SJSA1 (cell line): ENCODE measurements around the gene POLRMT. TPM values are rescaled to one million over a fixed set of nuclear protein-coding genes. Genes with fewer than 3 reads are reported as not detected.

Experiments
- DNase-seq, 2 experiments: peaks; one replicate each; pipeline ENCODE4 v3.0.0-alpha.2; 2015 to 2020; ENCODE audit warnings: low spot score in 2 of 2, low read depth in 1 of 2
- H3K27ac ChIP-seq: fragments of 250-450 bp; sonication (Bioruptor Pico); 2 replicates; pipeline ENCODE4 v1.5.1; 2020; ENCODE audit warnings: mild to moderate bottlenecking, moderate library complexity
- H3K27me3 ChIP-seq: fragments of 250-450 bp; sonication (Bioruptor Pico); replicated peaks from 2 replicates; pipeline ENCODE4 v1.5.1; 2020; ENCODE audit warnings: mild to moderate bottlenecking, moderate library complexity
- H3K36me3 ChIP-seq: fragments of 250-450 bp; sonication (Bioruptor Pico); 2 replicates; pipeline ENCODE4 v1.5.1; 2020; ENCODE audit warnings: mild to moderate bottlenecking
- H3K4me1 ChIP-seq: fragments of 250-450 bp; sonication (Bioruptor Pico); replicated peaks from 2 replicates; pipeline ENCODE4 v1.6.1; 2021; ENCODE audit warnings: mild to moderate bottlenecking
- H3K4me3 ChIP-seq: fragments of 250-450 bp; sonication (Bioruptor Pico); 2 replicates; pipeline ENCODE4 v1.5.1; 2020; ENCODE audit warnings: mild to moderate bottlenecking
- H3K9me3 ChIP-seq: fragments of 250-450 bp; sonication (Bioruptor Pico); replicated peaks from 2 replicates; pipeline ENCODE4 v1.5.1; 2020; ENCODE audit warnings: mild to moderate bottlenecking
- total RNA-seq: library from RNA; depleted of rRNA; stranded (reverse); fragments of >200 nt; shearing (Covaris generic); gene quantifications from 2 replicates; pipeline ENCODE4 v1.2.3, GENCODE V29; 2014

POLRMT gene
- total RNA-seq, 1 experiment from 2014 or later: 44.2 TPM

- Histone ChIP-seq H3K27ac (no peak overlapping the region), H3K36me3 (peaks cover 61% of the 10 kb centered on the region), H3K4me3 (no peak overlapping the region), H3K4me1 (peaks cover 9% of the 10 kb centered on the region), H3K27me3 (no peaks in the 10 kb centered on the region), H3K9me3 (no peaks in the 10 kb centered on the region)
- no peak for DNase-seq
These were observed 51.8 kb downstream of the POLRMT start for GRCh38 chr19:581399-582111.

- H3K4me3 ChIP-seq: no peak overlapping the region
- H3K9me3 ChIP-seq: no peaks in the 10 kb centered on the region
- H3K27ac ChIP-seq: no peak overlapping the region
- no peaks in the 10 kb centered on the region for H3K27me3 ChIP-seq
- DNase-seq: no peak
- 0 out of 2 replicates have a peak, but pooled peaks cover 8% of the 10 kb centered on the region for H3K4me1 ChIP-seq
- peaks cover 66% of the 10 kb centered on the region for H3K36me3 ChIP-seq
These were observed 53.0 kb downstream of the POLRMT start for GRCh38 chr19:580274-580835.

- Histone ChIP-seq H3K4me1 (0 out of 2 replicates have a peak, but pooled peaks cover 10% of the 10 kb centered on the region), H3K36me3 (peaks cover 68% of the 10 kb centered on the region), H3K4me3 (no peak overlapping the region), H3K27me3 (no peaks in the 10 kb centered on the region), H3K27ac (no peak overlapping the region), H3K9me3 (no peaks in the 10 kb centered on the region)
- no peak for DNase-seq
These were observed 53.5 kb downstream of the POLRMT start for GRCh38 chr19:579842-580155.

GRCh38 chr19:579111-579841, 54.1 kb downstream of the POLRMT start:
- H3K9me3 ChIP-seq: no peaks in the 10 kb centered on the region
- peaks cover 69% of the 10 kb centered on the region for H3K36me3 ChIP-seq
- H3K4me3 ChIP-seq: no peak overlapping the region
- no peak overlapping the region for H3K27ac ChIP-seq
- DNase-seq: no peak
- no peaks in the 10 kb centered on the region for H3K27me3 ChIP-seq
- 0 out of 2 replicates have a peak, but pooled peaks cover 11% of the 10 kb centered on the region for H3K4me1 ChIP-seq

- no peaks in the 10 kb centered on the region for H3K9me3 ChIP-seq
- H3K27ac ChIP-seq: no peak overlapping the region
- H3K27me3 ChIP-seq: no peaks in the 10 kb centered on the region
- H3K4me1 ChIP-seq: peaks cover 17% of the 10 kb centered on the region
- H3K4me3 ChIP-seq: no peak overlapping the region
- no peak for DNase-seq
- peaks cover 56% of the 10 kb centered on the region for H3K36me3 ChIP-seq
These were observed 55.6 kb downstream of the POLRMT start for GRCh38 chr19:577439-578392.

GRCh38 chr19:576768-577438, 56.4 kb downstream of the POLRMT start:
- DNase-seq: no peak

GRCh38 chr19:575527-576506, 57.5 kb downstream of the POLRMT start:
- Histone ChIP-seq H3K4me1 (peaks cover 26% of the 10 kb centered on the region), H3K27me3 (no peaks in the 10 kb centered on the region), H3K4me3 (no peak overlapping the region), H3K27ac (no peak overlapping the region), H3K9me3 (no peaks in the 10 kb centered on the region), H3K36me3 (peaks cover 47% of the 10 kb centered on the region)
- DNase-seq: no peak

More at GRCh38 chr19:576768-577438, 56.4 kb downstream of the POLRMT start:
- Histone ChIP-seq H3K4me3 (no peak overlapping the region), H3K9me3 (no peaks in the 10 kb centered on the region), H3K36me3 (peaks cover 55% of the 10 kb centered on the region), H3K4me1 (peaks cover 17% of the 10 kb centered on the region), H3K27me3 (no peaks in the 10 kb centered on the region), H3K27ac (no peak overlapping the region)

GRCh38 chr19:574658-575526, 58.4 kb downstream of the POLRMT start:
- peaks cover 27% of the 10 kb centered on the region for H3K4me1 ChIP-seq
- H3K36me3 ChIP-seq: peaks cover 40% of the 10 kb centered on the region
- H3K27ac ChIP-seq: no peak overlapping the region
- no peak for DNase-seq
- H3K9me3 ChIP-seq: 0 out of 2 replicates have a peak, but pooled peaks cover 2% of the 10 kb centered on the region
- H3K27me3 ChIP-seq: no peaks in the 10 kb centered on the region
- H3K4me3 ChIP-seq: no peak overlapping the region

- H3K4me3 ChIP-seq: peak overlapping the region; percentile 92
- H3K27me3 ChIP-seq: no peaks in the 10 kb centered on the region
- no peak for DNase-seq
- 0 out of 2 replicates have a peak, but pooled peaks cover 2% of the 10 kb centered on the region for H3K9me3 ChIP-seq
- no peak overlapping the region for H3K27ac ChIP-seq
- peaks cover 27% of the 10 kb centered on the region for H3K4me1 ChIP-seq
- peaks cover 28% of the 10 kb centered on the region for H3K36me3 ChIP-seq
These were observed 59.9 kb downstream of the POLRMT start for GRCh38 chr19:573519-573825.

- Histone ChIP-seq H3K9me3 (0 out of 2 replicates have a peak, but pooled peaks cover 2% of the 10 kb centered on the region), H3K27me3 (no peaks in the 10 kb centered on the region), H3K4me1 (peaks cover 27% of the 10 kb centered on the region), H3K27ac (peak overlapping the region; percentile 55), H3K4me3 (peak overlapping the region; percentile 92), H3K36me3 (peaks cover 23% of the 10 kb centered on the region)
- peak in 1 of 2 experiments; percentile 49 for DNase-seq
These were observed 60.4 kb downstream of the POLRMT start for GRCh38 chr19:572743-573518.
